Tibial nerve (tissue), 3 donors: ENCODE results near the gene TRIM45.

Experiments used
- CTCF ChIP-seq, 5 experiments: fragments of 200-600 bp in 3 of 5; fragments of 450-650 bp in 2 of 5; sonication (generic) in 3 of 5; IDR thresholded peaks; one replicate each; pipeline ENCODE4 v1.5.1; 2016 to 2019; ENCODE audit warnings: antibody characterized with exemption in 5 of 5, mild to moderate bottlenecking in 3 of 5, moderate library complexity in 2 of 5
- POLR2A ChIP-seq, 2 donors: fragments of 450-650 bp; IDR thresholded peaks; one replicate each; pipeline ENCODE4 v1.6.1; 2017; ENCODE audit warnings: antibody characterized with exemption in 2 of 2, mild to moderate bottlenecking in 2 of 2, moderate library complexity in 2 of 2

GRCh38 chr1:117068580-117068979 is 53.0 kb downstream of the TRIM45 start:
- TF ChIP-seq CTCF (IDR thresholded peaks at IDR 0.05) = no peak
- TF ChIP-seq POLR2A (IDR thresholded peaks at IDR 0.05) = no peak
